OCI-LY1 (cell line): Measurements from ENCODE around the gene ZNF267.

Source experiments
- CTCF ChIP-seq: fragments of 200-600 bp; sonication (generic), shearing (Covaris generic); IDR thresholded peaks from 2 replicates; pipeline ENCODE4 v1.5.1; 2017; ENCODE audit warnings: mild to moderate bottlenecking, antibody characterized with exemption, low read length, moderate library complexity, mixed read lengths
- EZH2 ChIP-seq: fragments of 200-600 bp; sonication (generic), shearing (Covaris generic); IDR thresholded peaks from 2 replicates; pipeline ENCODE4 v1.8.0; 2017; ENCODE audit warnings: borderline replicate concordance, mixed run types, mild to moderate bottlenecking, antibody characterized with exemption, low read length, moderate library complexity, mixed read lengths

- TF ChIP-seq CTCF, result no peak
- no peak for TF ChIP-seq EZH2
Measured at GRCh38 chr16:31920373-31920772, 46.8 kb downstream of the ZNF267 start.
